ENCODE data around the gene POC1A.

DNA sequence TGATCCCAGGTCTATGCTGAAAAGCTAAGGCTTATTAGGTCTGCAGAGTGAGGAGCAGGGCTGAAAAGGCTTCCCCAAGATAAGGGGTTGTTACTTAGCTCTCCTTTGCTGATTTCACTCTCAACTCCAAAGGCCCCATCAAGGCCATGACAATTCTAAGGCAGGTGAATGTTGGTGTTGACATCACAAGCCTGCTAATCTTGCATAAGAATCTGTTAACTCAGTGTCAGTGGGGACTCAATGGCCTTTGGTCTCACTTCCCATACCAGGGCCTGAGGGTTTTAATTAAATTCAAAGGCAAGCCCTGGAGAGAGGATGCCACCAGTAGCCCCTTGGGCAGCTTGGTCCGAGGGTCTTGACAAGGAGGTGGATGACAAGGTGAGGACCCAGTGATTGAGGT lies 34.3 kb upstream of the POC1A start:
- TF ChIP-seq POLR2A (IDR thresholded peaks at IDR 0.05), result no peak
- TF ChIP-seq, protein P1, sequence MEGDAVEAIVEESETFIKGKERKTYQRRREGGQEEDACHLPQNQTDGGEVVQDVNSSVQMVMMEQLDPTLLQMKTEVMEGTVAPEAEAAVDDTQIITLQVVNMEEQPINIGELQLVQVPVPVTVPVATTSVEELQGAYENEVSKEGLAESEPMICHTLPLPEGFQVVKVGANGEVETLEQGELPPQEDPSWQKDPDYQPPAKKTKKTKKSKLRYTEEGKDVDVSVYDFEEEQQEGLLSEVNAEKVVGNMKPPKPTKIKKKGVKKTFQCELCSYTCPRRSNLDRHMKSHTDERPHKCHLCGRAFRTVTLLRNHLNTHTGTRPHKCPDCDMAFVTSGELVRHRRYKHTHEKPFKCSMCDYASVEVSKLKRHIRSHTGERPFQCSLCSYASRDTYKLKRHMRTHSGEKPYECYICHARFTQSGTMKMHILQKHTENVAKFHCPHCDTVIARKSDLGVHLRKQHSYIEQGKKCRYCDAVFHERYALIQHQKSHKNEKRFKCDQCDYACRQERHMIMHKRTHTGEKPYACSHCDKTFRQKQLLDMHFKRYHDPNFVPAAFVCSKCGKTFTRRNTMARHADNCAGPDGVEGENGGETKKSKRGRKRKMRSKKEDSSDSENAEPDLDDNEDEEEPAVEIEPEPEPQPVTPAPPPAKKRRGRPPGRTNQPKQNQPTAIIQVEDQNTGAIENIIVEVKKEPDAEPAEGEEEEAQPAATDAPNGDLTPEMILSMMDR (IDR thresholded peaks at IDR 0.05), result no peak

All from testis (tissue), 2 donors.